ENCODE results near the gene GALNT17.

DNA sequence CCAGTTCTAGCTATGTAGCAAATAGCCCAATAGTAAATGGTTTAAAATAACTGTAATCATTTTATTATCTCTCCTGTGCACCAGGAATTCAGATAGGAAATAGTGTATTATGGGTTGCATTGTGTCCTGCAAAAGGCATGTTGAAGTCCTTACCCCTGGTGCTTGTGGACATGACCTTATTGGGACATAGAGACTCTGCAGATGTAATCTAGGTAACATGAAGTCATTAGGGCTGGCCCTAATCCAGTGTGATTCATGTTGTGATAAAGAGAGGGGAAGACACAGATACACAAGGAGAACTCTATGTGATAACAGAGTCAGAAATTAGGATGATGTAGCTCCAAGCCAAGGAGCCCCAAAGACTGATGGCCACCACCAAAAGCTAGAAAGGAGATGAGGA is 462.8 kb downstream of the GALNT17 start:
- TF ChIP-seq CEBPB (IDR thresholded peaks at IDR 0.05) (no peak), ZC3H11A (IDR thresholded peaks at IDR 0.05) (no peak), RFX5 (IDR thresholded peaks at IDR 0.05) (no peak), HOXA7 (CRISPR knock-in tag; IDR thresholded peaks at IDR 0.05) (no peak), EP300 (IDR thresholded peaks at IDR 0.05) (no peak), MAZ (IDR thresholded peaks at IDR 0.05; ENCODE audit: borderline replicate concordance, low read depth, low read length) (no peak), RAD21 (conservative IDR thresholded peaks at IDR 0.05 in 1 of 2, IDR thresholded peaks at IDR 0.05 in 1 of 2) (no peak)
- TF ChIP-seq, protein P1, sequence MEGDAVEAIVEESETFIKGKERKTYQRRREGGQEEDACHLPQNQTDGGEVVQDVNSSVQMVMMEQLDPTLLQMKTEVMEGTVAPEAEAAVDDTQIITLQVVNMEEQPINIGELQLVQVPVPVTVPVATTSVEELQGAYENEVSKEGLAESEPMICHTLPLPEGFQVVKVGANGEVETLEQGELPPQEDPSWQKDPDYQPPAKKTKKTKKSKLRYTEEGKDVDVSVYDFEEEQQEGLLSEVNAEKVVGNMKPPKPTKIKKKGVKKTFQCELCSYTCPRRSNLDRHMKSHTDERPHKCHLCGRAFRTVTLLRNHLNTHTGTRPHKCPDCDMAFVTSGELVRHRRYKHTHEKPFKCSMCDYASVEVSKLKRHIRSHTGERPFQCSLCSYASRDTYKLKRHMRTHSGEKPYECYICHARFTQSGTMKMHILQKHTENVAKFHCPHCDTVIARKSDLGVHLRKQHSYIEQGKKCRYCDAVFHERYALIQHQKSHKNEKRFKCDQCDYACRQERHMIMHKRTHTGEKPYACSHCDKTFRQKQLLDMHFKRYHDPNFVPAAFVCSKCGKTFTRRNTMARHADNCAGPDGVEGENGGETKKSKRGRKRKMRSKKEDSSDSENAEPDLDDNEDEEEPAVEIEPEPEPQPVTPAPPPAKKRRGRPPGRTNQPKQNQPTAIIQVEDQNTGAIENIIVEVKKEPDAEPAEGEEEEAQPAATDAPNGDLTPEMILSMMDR (IDR thresholded peaks at IDR 0.05) = no peak
- TF ChIP-seq, protein P2, sequence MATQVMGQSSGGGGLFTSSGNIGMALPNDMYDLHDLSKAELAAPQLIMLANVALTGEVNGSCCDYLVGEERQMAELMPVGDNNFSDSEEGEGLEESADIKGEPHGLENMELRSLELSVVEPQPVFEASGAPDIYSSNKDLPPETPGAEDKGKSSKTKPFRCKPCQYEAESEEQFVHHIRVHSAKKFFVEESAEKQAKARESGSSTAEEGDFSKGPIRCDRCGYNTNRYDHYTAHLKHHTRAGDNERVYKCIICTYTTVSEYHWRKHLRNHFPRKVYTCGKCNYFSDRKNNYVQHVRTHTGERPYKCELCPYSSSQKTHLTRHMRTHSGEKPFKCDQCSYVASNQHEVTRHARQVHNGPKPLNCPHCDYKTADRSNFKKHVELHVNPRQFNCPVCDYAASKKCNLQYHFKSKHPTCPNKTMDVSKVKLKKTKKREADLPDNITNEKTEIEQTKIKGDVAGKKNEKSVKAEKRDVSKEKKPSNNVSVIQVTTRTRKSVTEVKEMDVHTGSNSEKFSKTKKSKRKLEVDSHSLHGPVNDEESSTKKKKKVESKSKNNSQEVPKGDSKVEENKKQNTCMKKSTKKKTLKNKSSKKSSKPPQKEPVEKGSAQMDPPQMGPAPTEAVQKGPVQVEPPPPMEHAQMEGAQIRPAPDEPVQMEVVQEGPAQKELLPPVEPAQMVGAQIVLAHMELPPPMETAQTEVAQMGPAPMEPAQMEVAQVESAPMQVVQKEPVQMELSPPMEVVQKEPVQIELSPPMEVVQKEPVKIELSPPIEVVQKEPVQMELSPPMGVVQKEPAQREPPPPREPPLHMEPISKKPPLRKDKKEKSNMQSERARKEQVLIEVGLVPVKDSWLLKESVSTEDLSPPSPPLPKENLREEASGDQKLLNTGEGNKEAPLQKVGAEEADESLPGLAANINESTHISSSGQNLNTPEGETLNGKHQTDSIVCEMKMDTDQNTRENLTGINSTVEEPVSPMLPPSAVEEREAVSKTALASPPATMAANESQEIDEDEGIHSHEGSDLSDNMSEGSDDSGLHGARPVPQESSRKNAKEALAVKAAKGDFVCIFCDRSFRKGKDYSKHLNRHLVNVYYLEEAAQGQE (IDR thresholded peaks at IDR 0.05) = no peak
- TF ChIP-seq, protein P3, sequence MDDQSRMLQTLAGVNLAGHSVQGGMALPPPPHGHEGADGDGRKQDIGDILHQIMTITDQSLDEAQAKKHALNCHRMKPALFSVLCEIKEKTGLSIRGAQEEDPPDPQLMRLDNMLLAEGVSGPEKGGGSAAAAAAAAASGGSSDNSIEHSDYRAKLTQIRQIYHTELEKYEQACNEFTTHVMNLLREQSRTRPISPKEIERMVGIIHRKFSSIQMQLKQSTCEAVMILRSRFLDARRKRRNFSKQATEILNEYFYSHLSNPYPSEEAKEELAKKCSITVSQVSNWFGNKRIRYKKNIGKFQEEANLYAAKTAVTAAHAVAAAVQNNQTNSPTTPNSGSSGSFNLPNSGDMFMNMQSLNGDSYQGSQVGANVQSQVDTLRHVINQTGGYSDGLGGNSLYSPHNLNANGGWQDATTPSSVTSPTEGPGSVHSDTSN (IDR thresholded peaks at IDR 0.05) = no peak
